Measurements from ENCODE around the gene EHD2. TPM values are rescaled to one million over a fixed set of nuclear protein-coding genes. Genes with fewer than 3 reads are reported as not detected.

Gene EHD2
- total and polyA plus RNA-seq, 2 of the 4 experiments (the other 2 are of a cell fraction): 35.3 to 181 TPM

DNA sequence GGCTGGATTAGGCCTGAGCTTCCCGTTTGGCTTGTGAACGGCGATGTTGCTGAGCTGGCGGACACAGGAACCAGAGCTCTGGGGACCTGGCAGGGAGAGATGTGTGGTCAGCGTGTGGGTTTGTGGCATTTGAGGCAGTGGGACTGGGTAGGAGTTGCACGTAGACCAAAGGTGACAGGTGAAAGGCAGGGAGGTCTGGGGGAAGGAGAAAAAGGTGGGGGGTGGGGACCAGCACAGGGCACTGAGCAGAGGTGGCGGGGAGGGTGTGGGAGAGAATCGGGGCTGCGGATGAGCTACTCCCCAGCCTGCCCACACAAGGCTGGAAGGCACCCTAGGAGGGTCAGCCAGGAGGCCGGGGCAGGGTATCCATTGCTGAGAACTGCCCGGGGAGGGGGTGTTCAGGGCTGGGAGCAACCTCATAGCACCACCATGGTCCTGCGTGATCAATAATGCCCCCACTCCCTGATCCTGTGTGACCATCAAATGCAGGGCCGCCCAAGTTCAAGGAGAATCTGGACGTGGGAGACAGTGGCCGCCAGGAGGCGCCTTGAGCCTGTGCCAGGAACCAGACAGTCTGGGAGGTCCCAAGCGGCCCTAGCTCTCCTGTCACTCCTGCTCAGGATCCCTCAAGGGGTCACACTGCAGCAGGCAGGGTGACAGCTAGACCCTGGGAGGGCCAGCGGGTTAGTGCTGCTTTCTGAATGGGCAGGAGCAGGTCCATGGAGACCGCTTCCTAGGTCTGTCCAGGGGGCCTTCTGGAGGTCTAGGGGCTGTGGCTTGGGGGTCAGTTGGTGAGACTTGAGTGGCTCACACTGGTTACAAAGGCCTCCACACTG lies 52.5 kb downstream of the EHD2 start:
- Histone ChIP-seq H3K9ac (ENCODE audit: low read depth, low read length) (no peak overlapping the region), H2BK5ac (ENCODE audit: low read depth, low read length, poor library complexity, severe bottlenecking) (no peak overlapping the region), H3K27me3 (ENCODE audit: control insufficient read depth, insufficient read depth, low read length) (peaks cover 7% of the 10 kb centered on the region; the same call in 1 of the 2 replicates), H2AK5ac (ENCODE audit: low read depth, low read length) (no peak overlapping the region), H4K5ac (ENCODE audit: low read depth, low read length) (no peak overlapping the region), H2AK9ac (replicated peaks; ENCODE audit: low read depth, low read length, poor library complexity) (peak overlapping the region; percentile 25), H3K23ac (ENCODE audit: low read depth, low read length) (no peak overlapping the region), H3K14ac (replicated peaks; ENCODE audit: low read depth, low read length) (no peak overlapping the region), H3K18ac (ENCODE audit: low read depth, low read length) (no peak overlapping the region), H2BK15ac (ENCODE audit: low read depth, low read length) (no peak overlapping the region), H3K56ac (ENCODE audit: extremely low read depth, insufficient read depth, low read length) (no peak overlapping the region), H2BK20ac (ENCODE audit: low read depth, low read length) (no peak overlapping the region), H3K9me3 (ENCODE audit: control insufficient read depth, insufficient read depth, low read length) (no peaks in the 10 kb centered on the region), H3K36me3 (ENCODE audit: control insufficient read depth, insufficient read depth, low read length) (no peaks in the 10 kb centered on the region), H3K4ac (ENCODE audit: low read depth, low read length) (no peak overlapping the region), H3K4me1 (ENCODE audit: control insufficient read depth, insufficient read depth, low read length) (no peaks in the 10 kb centered on the region), H3K4me2 (ENCODE audit: low read depth, low read length) (no peak overlapping the region), H4K20me1 (ENCODE audit: insufficient read depth, low read length) (no peaks in the 10 kb centered on the region), H3K79me1 (ENCODE audit: low read depth in 1 of 2, low read length in 2 of 2) (no peaks in the 10 kb centered on the region), H3K27ac (ENCODE audit: insufficient read depth, low read length) (no peak overlapping the region), H3K9me1 (ENCODE audit: insufficient read depth, low read length) (no peaks in the 10 kb centered on the region; the same call in 1 of the 2 replicates), H2BK120ac (ENCODE audit: low read depth, low read length) (no peak overlapping the region), H2AFZ (replicated peaks; ENCODE audit: low read length, poor library complexity) (peak overlapping the region; percentile 71), H3K4me3 (ENCODE audit: insufficient read depth, low read depth, low read length) (no peak overlapping the region), H4K8ac (ENCODE audit: low read depth in 2 of 2, low read length in 2 of 2) (no peak overlapping the region), H4K91ac (ENCODE audit: insufficient read depth, low read depth, low read length) (no peak overlapping the region)
- in situ Hi-C loops (cut with MboI; ENCODE audit: low sequenced_read_pairs): no loop called here
- dilution Hi-C loops (cut with HindIII; ENCODE audit: low sequenced_read_pairs, unreplicated experiment): no loop called here
- DNase-seq: peak; percentile 44
- intact Hi-C loops (cut with micrococcal nuclease): loop anchor here (1.0 kb wide), 2 partner anchors 23 to 98 kb away; no protein-coding TSS in a partner anchor
- BruUV-seq (replicated peaks): no TSS peak
- CTCF ChIA-PET: interaction anchor here (0.5 to 1.5 kb wide), 7 partner anchors 10 to 445 kb away, joined by 3 to 4 read pairs (median 3); partner anchors contain the start of genes EHD2, NOP53 and SELENOW
- TF ChIP-seq CHD1 (IDR thresholded peaks at IDR 0.05; ENCODE audit: low read depth, low read length) (no peak), NFE2L2 (IDR thresholded peaks at IDR 0.05; ENCODE audit: low read depth, low read length) (no peak), RCOR1 (IDR thresholded peaks at IDR 0.05; ENCODE audit: insufficient replicate concordance, low read length) (no peak), MAZ (IDR thresholded peaks at IDR 0.05; ENCODE audit: borderline replicate concordance, low read depth, low read length) (no peak), BHLHE40 (IDR thresholded peaks at IDR 0.05; ENCODE audit: low read depth, low read length) (no peak), FOS (IDR thresholded peaks at IDR 0.05; ENCODE audit: low read depth, low read length) (no peak), RFX5 (IDR thresholded peaks at IDR 0.05; ENCODE audit: low read depth, low read length) (no peak), RAD21 (IDR thresholded peaks at IDR 0.05; ENCODE audit: low read length) (peak; percentile 64), POLR2A (IDR thresholded peaks at IDR 0.05; ENCODE audit: low read depth, low read length) (no peak), SMC3 (IDR thresholded peaks at IDR 0.05; ENCODE audit: low read depth, low read length) (peak; percentile 64), MXI1 (IDR thresholded peaks at IDR 0.05; ENCODE audit: borderline replicate concordance, low read depth, low read length) (no peak)
- TF ChIP-seq, protein P1, sequence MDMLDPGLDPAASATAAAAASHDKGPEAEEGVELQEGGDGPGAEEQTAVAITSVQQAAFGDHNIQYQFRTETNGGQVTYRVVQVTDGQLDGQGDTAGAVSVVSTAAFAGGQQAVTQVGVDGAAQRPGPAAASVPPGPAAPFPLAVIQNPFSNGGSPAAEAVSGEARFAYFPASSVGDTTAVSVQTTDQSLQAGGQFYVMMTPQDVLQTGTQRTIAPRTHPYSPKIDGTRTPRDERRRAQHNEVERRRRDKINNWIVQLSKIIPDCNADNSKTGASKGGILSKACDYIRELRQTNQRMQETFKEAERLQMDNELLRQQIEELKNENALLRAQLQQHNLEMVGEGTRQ (IDR thresholded peaks at IDR 0.05; ENCODE audit: low read depth, low read length): no peak
- TF ChIP-seq, protein P2, sequence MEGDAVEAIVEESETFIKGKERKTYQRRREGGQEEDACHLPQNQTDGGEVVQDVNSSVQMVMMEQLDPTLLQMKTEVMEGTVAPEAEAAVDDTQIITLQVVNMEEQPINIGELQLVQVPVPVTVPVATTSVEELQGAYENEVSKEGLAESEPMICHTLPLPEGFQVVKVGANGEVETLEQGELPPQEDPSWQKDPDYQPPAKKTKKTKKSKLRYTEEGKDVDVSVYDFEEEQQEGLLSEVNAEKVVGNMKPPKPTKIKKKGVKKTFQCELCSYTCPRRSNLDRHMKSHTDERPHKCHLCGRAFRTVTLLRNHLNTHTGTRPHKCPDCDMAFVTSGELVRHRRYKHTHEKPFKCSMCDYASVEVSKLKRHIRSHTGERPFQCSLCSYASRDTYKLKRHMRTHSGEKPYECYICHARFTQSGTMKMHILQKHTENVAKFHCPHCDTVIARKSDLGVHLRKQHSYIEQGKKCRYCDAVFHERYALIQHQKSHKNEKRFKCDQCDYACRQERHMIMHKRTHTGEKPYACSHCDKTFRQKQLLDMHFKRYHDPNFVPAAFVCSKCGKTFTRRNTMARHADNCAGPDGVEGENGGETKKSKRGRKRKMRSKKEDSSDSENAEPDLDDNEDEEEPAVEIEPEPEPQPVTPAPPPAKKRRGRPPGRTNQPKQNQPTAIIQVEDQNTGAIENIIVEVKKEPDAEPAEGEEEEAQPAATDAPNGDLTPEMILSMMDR (conservative IDR thresholded peaks at IDR 0.05; ENCODE audit: low read depth, low read length): peak; percentile 67
- peak; percentile 85 for ATAC-seq (ENCODE audit: low read depth)
- POLR2A ChIA-PET (ENCODE audit: unreplicated experiment): no interaction called here
- 36% methylated on average over 7 of the region's 19 CpGs; no CpG with 5 or more reads in 1 of the 2 experiments for WGBS, 2 experiments (ENCODE audit: extremely low coverage in 2 of 2, insufficient read length in 1 of 2)

Measured in IMR-90 (cell line).